Eye (tissue), 1 donor: ENCODE data around the gene GBP1.

Experiments
- DNase-seq: peaks from one replicate; pipeline ENCODE4 v3.0.0-alpha.2; 2015

Gene GBP1

DNA sequence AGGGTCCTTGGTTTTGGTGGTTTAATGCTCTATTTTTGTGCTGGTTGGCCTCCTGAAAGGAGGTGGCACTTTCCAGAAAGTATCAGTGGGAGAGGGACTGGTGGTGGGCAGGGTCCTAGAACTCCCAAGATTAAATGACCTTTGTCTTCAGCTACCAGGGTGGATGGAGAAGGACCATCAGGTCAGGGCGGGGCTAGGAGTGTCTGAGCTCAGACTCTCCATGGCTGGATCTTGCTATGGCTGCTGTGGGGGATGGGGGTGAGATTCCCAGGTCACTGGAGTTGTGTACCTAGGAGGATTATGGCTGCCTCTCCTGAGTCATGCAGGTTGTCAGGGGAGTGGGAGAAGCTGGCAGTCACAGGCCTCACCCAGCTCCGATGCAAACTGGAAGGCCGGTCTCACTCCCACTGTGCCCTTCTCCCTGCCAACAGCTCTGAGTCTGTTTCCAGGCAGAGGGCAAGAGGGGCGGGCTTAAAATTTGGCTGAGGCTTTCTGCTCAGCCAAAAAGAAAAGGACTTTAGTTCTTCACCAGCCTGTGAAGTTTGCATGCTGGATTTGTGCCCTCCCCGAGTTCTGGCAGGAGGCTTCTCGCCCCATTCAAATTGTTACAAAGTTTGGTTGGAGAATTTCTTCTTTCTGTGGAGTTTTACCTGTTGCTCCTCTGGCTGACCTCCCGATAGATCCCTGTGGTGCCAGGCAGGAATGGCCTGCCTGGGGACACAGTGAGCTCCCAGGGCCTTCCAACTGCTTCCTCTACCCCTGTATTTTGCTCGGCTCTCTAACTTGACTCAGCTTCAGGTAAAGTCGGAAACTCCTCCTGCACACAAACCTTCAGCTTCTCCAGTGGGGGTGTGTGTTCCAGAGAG lies 59.5 kb downstream of the GBP1 start:
- DNase-seq, result no peak
